B cell (primary cell): ENCODE measurements around the gene UCP2. TPM values are rescaled to one million over a fixed set of nuclear protein-coding genes. Genes with fewer than 3 reads are reported as not detected.

ENCODE experiments used
- ATAC-seq: fragments of 200-7000 bp; cut with Tn5 transposase; one replicate; pipeline ENCODE4 v1.10.0; 2021; ENCODE audit warnings: low read depth, mild to moderate bottlenecking, moderate number of reproducible peaks, moderate library complexity
- CTCF ChIA-PET: fragments of 350-600 bp; sonication (Branson Sonifier 250); formaldehyde crosslinking; loops from one replicate; lab custom pipeline; 2021; ENCODE audit warnings: antibody characterized with exemption, inconsistent platforms; lab: Charles Lee
- POLR2A ChIA-PET: fragments of 350-600 bp; sonication (Branson Sonifier 250); formaldehyde crosslinking; loops from one replicate; lab custom pipeline; 2021; ENCODE audit warnings: antibody characterized with exemption; lab: Charles Lee
- DNase-seq: peaks from one replicate; pipeline ENCODE4 v3.0.0; 2013
- H2AFZ ChIP-seq: 2 replicates; pipeline ENCODE4 v1.6.1; 2012; ENCODE audit warnings: mild to moderate bottlenecking, low read depth, low read length; ENCODE audit not compliant: insufficient read depth, poor library complexity, severe bottlenecking
- H3K27ac ChIP-seq, 2 donors: 1 replicate in 1 of 2; 2 replicates in 1 of 2; pipeline ENCODE4 v1.5.1; 2012 to 2013; ENCODE audit warnings: low read length in 2 of 2, mild to moderate bottlenecking in 2 of 2, moderate library complexity in 1 of 2
- H3K27me3 ChIP-seq, 4 experiments: fragments of 200-600 bp in 1 of 4; sonication (generic) in 1 of 4; replicated peaks in 1 of 4; 1 replicate in 2 of 4; 2 replicates in 2 of 4; pipeline versions ENCODE4 v1.6.1 to v1.7.0; 2013 to 2016; ENCODE audit warnings: low read length in 3 of 4, mild to moderate bottlenecking in 2 of 4, mixed read lengths in 1 of 4, moderate library complexity in 1 of 4; ENCODE audit not compliant: insufficient read depth in 4 of 4, control insufficient read depth in 3 of 4; ENCODE audit errors: control extremely low read depth in 1 of 4
- H3K36me3 ChIP-seq, 2 experiments: replicated peaks in 1 of 2; 1 replicate in 1 of 2; 2 replicates in 1 of 2; pipeline versions ENCODE4 v1.6.1 to v1.7.1; 2013; ENCODE audit warnings: low read length in 1 of 2; ENCODE audit not compliant: insufficient read depth in 2 of 2, control insufficient read depth in 1 of 2; ENCODE audit errors: control extremely low read depth in 1 of 2, extremely low read depth in 1 of 2
- H3K4me1 ChIP-seq, 2 donors: fragments of 200-600 bp in 1 of 2; sonication (generic) in 1 of 2; 1 replicate in 1 of 2; 2 replicates in 1 of 2; pipeline versions ENCODE4 v1.5.1 to v1.6.1; 2013 to 2017; ENCODE audit warnings: low read length in 2 of 2; ENCODE audit not compliant: control insufficient read depth in 2 of 2, insufficient read depth in 2 of 2
- H3K4me2 ChIP-seq: replicated peaks from 2 replicates; pipeline ENCODE3; 2012; ENCODE audit warnings: mild to moderate bottlenecking, low read depth, low read length; ENCODE audit not compliant: poor library complexity, severe bottlenecking
- H3K4me3 ChIP-seq, 5 experiments: fragments of 200-600 bp in 1 of 5; sonication (generic) in 1 of 5; 1 replicate in 3 of 5; 2 replicates in 2 of 5; pipeline versions ENCODE4 v1.5.1 to v1.7.0; 2011 to 2016; ENCODE audit warnings: low read length in 4 of 5, mild to moderate bottlenecking in 4 of 5, low read depth in 2 of 5, control low read depth in 1 of 5, moderate library complexity in 1 of 5; ENCODE audit not compliant: insufficient read depth in 1 of 5; ENCODE audit errors: control extremely low read depth in 1 of 5, extremely low read depth in 1 of 5
- H3K79me2 ChIP-seq: fragments of 200-600 bp; sonication (generic); one replicate; pipeline ENCODE4 v1.6.0; 2016; ENCODE audit warnings: low read length; ENCODE audit not compliant: control insufficient read depth, insufficient read depth
- H3K9ac ChIP-seq: fragments of 200-600 bp; sonication (generic); 2 replicates; pipeline ENCODE4 v1.6.1; 2017; ENCODE audit warnings: mild to moderate bottlenecking, low read length, moderate library complexity
- H3K9me3 ChIP-seq, 3 donors: one replicate each; pipeline versions ENCODE4 v1.6.1 to v1.7.1; 2013; ENCODE audit warnings: low read length in 2 of 3; ENCODE audit not compliant: control insufficient read depth in 2 of 3, insufficient read depth in 1 of 3; ENCODE audit errors: control extremely low read depth in 1 of 3
- H4K20me1 ChIP-seq: 2 replicates; pipeline ENCODE4 v1.6.0; 2012; ENCODE audit warnings: mild to moderate bottlenecking, low read length; ENCODE audit not compliant: insufficient read depth, control insufficient read depth, poor library complexity, severe bottlenecking
- H3K27ac Mint-ChIP-seq: one replicate; pipeline ENCODE4 v1.8.0; 2021; ENCODE audit warnings: mixed read lengths
- H3K27me3 Mint-ChIP-seq: one replicate; pipeline ENCODE4 v1.8.0; 2021; ENCODE audit warnings: mixed read lengths
- H3K4me1 Mint-ChIP-seq: one replicate; pipeline ENCODE4 v1.8.0; 2021; ENCODE audit warnings: mixed read lengths
- H3K4me3 Mint-ChIP-seq: one replicate; pipeline ENCODE4 v1.8.0; 2021; ENCODE audit warnings: mixed read lengths
- H3K9me3 Mint-ChIP-seq: one replicate; pipeline ENCODE4 v1.8.0; 2022; ENCODE audit warnings: mixed read lengths; ENCODE audit not compliant: insufficient read depth
- CTCF ChIP-seq: fragments of 200-600 bp; IDR thresholded peaks from one replicate; pipeline ENCODE4 v1.8.0; 2022; ENCODE audit warnings: antibody characterized with exemption, mild to moderate bottlenecking
- EZH2 ChIP-seq: IDR thresholded peaks from 2 replicates; pipeline ENCODE4 v1.6.1; 2012; ENCODE audit warnings: borderline replicate concordance, low read depth, mild to moderate bottlenecking, moderate library complexity, low read length; ENCODE audit not compliant: insufficient read depth, poor library complexity, severe bottlenecking
- WGBS: methylation state at CpG from one replicate; pipeline ENCODE4 v1.1.5; 2013; ENCODE audit warnings: missing lambda C conversion rate; ENCODE audit not compliant: insufficient coverage; 5-methylcytosine and 5-hydroxymethylcytosine counted together
- intact Hi-C: fragments of 100-400 bp; cut with micrococcal nuclease; formaldehyde crosslinking; loops from one replicate; pipeline ENCODE4 v1.10.0; 2022
- polyA plus RNA-seq: library from polyadenylated mRNA; depleted of rRNA; stranded (reverse); fragments of >200 nt; gene quantifications from 2 replicates; pipeline ENCODE4 v1.2.3, GENCODE V29; 2012
- total RNA-seq, 2 donors: library from RNA; stranded (reverse); fragments of 120-200 nt in 1 of 2; gene quantifications; 1 replicate in 1 of 2; 2 replicates in 1 of 2; pipeline versions ENCODE4 v1.2.3 to v1.2.4, GENCODE V29; 2013 to 2022

UCP2 gene
- total and polyA plus RNA-seq, 2 donors (not counting 1 experiment from before 2014, with no cell fraction given), result 613 to 697 TPM

GRCh38 chr11:73942010-73942409 is 40.6 kb downstream of the UCP2 start:
- no peak for DNase-seq
- Histone ChIP-seq H3K79me2 (no peaks in the 10 kb centered on the region), H3K9me3 (peaks cover 0 to 19% (median 0%) of the 10 kb centered on the region in 3 donors), H3K9ac (no peak overlapping the region), H3K4me3 (no peak overlapping the region), H3K36me3 (no peaks in the 10 kb centered on the region), H3K4me1 (no peaks in the 10 kb centered on the region), H3K27me3 (no peaks in the 10 kb centered on the region), H4K20me1 (no peaks in the 10 kb centered on the region), H3K27ac (no peak overlapping the region), H2AFZ (no peak overlapping the region), H3K4me2 (no peak overlapping the region)
- ChIA-PET CTCF (no interaction called here), POLR2A (no interaction called here)
- intact Hi-C loops, result no loop called here
- Mint-ChIP-seq H3K27ac (no peak overlapping the region), H3K4me3 (no peak overlapping the region), H3K9me3 (peaks cover 2% of the 10 kb centered on the region), H3K27me3 (no peaks in the 10 kb centered on the region), H3K4me1 (no peaks in the 10 kb centered on the region)
- no CpG with 5 or more reads among the region's 1 CpG for WGBS
- TF ChIP-seq CTCF (no peak), EZH2 (no peak)
- ATAC-seq, result no peak

- peaks cover 0 to 23% (median 0%) of the 10 kb centered on the region in 3 donors for H3K9me3 ChIP-seq
- CTCF ChIA-PET, result no interaction called here
- POLR2A ChIA-PET, result no interaction called here
Observed at GRCh38 chr11:73940801-73941570, 41.7 kb downstream of the UCP2 start.

More at GRCh38 chr11:73940801-73941570, 41.7 kb downstream of the UCP2 start:
- no peaks in the 10 kb centered on the region for H3K4me1 Mint-ChIP-seq
- H3K36me3 ChIP-seq, result no peaks in the 10 kb centered on the region
- H3K4me1 ChIP-seq, result no peaks in the 10 kb centered on the region
- H3K27ac ChIP-seq, result no peak overlapping the region
- H3K79me2 ChIP-seq, result no peaks in the 10 kb centered on the region
- no peak overlapping the region for H3K27ac Mint-ChIP-seq
- no peak for DNase-seq
- intact Hi-C loops, result no loop called here
- TF ChIP-seq CTCF, result no peak
- no peak for TF ChIP-seq EZH2
- no peak overlapping the region for H3K9ac ChIP-seq
- no peak for ATAC-seq
- no peaks in the 10 kb centered on the region for H4K20me1 ChIP-seq
- H3K27me3 ChIP-seq, result no peaks in the 10 kb centered on the region
- H3K9me3 Mint-ChIP-seq, result peaks cover 2% of the 10 kb centered on the region
- H3K4me2 ChIP-seq, result no peak overlapping the region
- H3K27me3 Mint-ChIP-seq, result no peaks in the 10 kb centered on the region
- WGBS, result 94% methylated on average over 7 of the region's 9 CpGs
- no peak overlapping the region for H3K4me3 ChIP-seq
- no peak overlapping the region for H3K4me3 Mint-ChIP-seq
- no peak overlapping the region for H2AFZ ChIP-seq
